ENCODE data around the gene TNFSF10. TPM values are rescaled to one million over a fixed set of nuclear protein-coding genes. Genes with fewer than 3 reads are reported as not detected.

The TNFSF10 gene
- total and polyA plus RNA-seq, 7 donors, result 17.9 to 76.8 (median 36.4) TPM

DNA sequence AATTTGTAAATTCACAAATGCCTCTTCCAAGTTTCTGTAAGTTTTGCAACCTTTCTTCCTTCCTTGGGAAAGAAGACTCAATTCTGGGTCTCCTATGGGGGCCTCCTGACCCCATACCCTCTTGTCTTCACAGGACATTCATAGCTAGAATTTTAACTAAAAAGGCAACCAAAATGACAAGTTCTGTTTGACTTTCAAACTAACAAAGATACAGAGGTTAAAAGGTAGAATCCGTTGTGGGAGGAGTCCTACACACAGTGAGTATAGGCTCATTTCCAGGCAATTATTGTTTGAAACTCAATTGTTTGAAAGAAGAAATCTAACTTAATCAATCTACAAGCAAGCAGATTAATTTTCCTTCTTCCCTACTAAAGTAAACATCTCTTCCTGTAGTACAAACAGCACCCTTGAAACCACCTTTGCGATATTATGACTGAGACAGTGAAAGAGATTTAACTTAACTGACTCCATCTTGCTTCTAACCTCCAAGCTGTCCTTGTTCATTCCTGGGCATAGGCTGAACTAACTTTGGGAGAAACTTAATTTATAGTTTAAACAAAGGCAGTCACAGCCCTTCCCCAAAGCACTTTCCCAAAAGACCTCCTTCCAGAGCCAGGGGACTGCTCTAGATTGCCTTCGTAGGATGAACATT lies 14.4 kb upstream of the TNFSF10 start:
- DNase-seq, result no peak
- 47 to 67% methylated on average over 3 of the region's 3 CpGs for WGBS, 2 donors
- TF ChIP-seq POLR2A (IDR thresholded peaks at IDR 0.05), result no peak
- TF ChIP-seq, protein P1, sequence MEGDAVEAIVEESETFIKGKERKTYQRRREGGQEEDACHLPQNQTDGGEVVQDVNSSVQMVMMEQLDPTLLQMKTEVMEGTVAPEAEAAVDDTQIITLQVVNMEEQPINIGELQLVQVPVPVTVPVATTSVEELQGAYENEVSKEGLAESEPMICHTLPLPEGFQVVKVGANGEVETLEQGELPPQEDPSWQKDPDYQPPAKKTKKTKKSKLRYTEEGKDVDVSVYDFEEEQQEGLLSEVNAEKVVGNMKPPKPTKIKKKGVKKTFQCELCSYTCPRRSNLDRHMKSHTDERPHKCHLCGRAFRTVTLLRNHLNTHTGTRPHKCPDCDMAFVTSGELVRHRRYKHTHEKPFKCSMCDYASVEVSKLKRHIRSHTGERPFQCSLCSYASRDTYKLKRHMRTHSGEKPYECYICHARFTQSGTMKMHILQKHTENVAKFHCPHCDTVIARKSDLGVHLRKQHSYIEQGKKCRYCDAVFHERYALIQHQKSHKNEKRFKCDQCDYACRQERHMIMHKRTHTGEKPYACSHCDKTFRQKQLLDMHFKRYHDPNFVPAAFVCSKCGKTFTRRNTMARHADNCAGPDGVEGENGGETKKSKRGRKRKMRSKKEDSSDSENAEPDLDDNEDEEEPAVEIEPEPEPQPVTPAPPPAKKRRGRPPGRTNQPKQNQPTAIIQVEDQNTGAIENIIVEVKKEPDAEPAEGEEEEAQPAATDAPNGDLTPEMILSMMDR (IDR thresholded peaks at IDR 0.05), result no peak
- no peak for TF ChIP-seq EP300 (IDR thresholded peaks at IDR 0.05)
- TF ChIP-seq POLR2AphosphoS5 (IDR thresholded peaks at IDR 0.05), result no peak
- no peaks in the 10 kb centered on the region for H3K36me3 ChIP-seq
- no peak overlapping the region for H3K27ac ChIP-seq
- intact Hi-C loops (cut with DNase I), result no loop called here
- H3K4me3 ChIP-seq, result no peak overlapping the region
- peaks cover 0 to 15% (median 13%) of the 10 kb centered on the region in 4 donors for H3K4me1 ChIP-seq
- H3K27me3 ChIP-seq, result no peaks in the 10 kb centered on the region
- H3K9me3 ChIP-seq, result no peaks in the 10 kb centered on the region

DNA sequence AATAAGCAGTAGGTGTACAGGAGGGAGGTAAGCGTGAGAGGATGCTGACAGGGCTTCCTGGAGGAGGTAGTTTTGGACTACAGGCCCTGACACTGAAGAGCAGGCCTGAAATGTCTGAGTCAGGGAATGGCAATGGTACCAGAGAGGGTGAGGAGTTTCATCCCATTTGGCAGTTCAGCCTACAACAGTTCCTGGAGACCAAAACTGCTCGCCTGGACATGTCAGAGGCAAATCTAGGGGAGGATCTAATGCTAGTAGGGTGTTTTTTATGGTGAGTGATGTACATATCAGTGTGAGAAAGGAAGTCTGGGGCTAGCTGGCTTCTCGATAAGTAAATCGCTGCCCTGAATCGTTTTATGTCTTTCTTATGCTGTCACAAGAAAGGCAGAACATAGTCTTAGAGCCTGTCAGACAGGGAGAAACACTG lies 13.8 kb upstream of the TNFSF10 start:
- WGBS, 2 donors, result 54 to 55% methylated on average over 5 of the region's 5 CpGs
- Histone ChIP-seq H3K36me3 (no peaks in the 10 kb centered on the region), H3K27me3 (no peaks in the 10 kb centered on the region), H3K4me1 (peaks cover 0 to 11% (median 7%) of the 10 kb centered on the region in 4 donors), H3K4me3 (no peak overlapping the region), H3K27ac (no peak overlapping the region), H3K9me3 (no peaks in the 10 kb centered on the region)
- intact Hi-C loops (cut with DNase I), result no loop called here
- TF ChIP-seq POLR2AphosphoS5 (IDR thresholded peaks at IDR 0.05) (no peak), EP300 (IDR thresholded peaks at IDR 0.05) (no peak), POLR2A (IDR thresholded peaks at IDR 0.05) (no peak)
- TF ChIP-seq, protein P1 (IDR thresholded peaks at IDR 0.05), result no peak
- DNase-seq, result no peak

DNA sequence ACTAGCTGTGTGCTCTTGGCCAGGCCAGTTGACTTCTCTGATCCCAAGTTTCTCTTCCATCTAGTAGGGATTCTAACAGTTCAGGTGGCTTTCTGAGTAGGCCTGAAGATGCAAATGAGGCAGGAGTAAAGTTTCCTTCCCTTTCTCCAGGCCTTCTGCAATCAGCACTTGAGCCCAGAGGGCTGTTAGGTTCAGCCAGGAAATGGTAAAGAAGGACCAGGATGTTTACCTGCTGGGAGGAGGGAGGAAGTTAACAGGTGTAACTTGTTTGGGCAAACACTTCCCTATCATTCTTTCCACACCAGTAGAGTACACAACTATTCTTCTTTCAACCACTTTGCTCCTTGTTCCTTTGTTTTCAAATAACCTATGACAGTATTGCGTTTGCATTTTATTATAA lies 13.3 kb upstream of the TNFSF10 start:
- no peak overlapping the region for H3K27ac ChIP-seq
- TF ChIP-seq POLR2A (IDR thresholded peaks at IDR 0.05) (no peak), POLR2AphosphoS5 (IDR thresholded peaks at IDR 0.05) (no peak), EP300 (IDR thresholded peaks at IDR 0.05) (no peak)
- TF ChIP-seq, protein P1 (IDR thresholded peaks at IDR 0.05), result no peak

DNA sequence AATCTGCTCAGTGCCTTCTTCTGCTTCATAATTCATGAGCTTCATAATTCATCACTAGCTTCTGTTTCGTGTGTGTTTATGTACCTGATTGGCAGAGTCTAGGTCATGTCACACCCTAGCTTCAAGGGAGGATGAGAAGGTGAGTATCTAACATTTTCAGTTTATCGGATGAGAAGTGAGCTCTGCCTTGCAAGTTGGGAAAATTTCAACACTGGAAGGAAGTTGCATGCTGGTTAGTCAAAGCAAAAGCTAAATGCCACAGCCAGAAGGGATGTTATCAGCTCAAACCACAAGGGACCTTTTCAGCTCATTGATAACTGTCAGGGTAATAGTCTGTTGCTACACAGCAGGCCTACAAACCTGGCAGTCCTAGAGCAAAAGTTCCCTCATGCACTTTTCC lies 7.3 kb upstream of the TNFSF10 start:
- no peaks in the 10 kb centered on the region for H3K36me3 ChIP-seq
- H3K4me1 ChIP-seq, result no peaks in the 10 kb centered on the region
- TF ChIP-seq POLR2A (IDR thresholded peaks at IDR 0.05), result no peak
- TF ChIP-seq EP300 (IDR thresholded peaks at IDR 0.05), result no peak
- TF ChIP-seq POLR2AphosphoS5 (IDR thresholded peaks at IDR 0.05), result no peak
- TF ChIP-seq, protein P1 (IDR thresholded peaks at IDR 0.05), result no peak
- no peak overlapping the region for H3K4me3 ChIP-seq
- no peaks in the 10 kb centered on the region for H3K27me3 ChIP-seq
- H3K9me3 ChIP-seq, result no peaks in the 10 kb centered on the region
- no peak overlapping the region for H3K27ac ChIP-seq
- intact Hi-C loops (cut with DNase I), result no loop called here
- DNase-seq, result no peak
- 66 to 83% methylated on average over 2 of the region's 2 CpGs for WGBS, 2 donors

More for the DNA sequence above, 13.3 kb upstream of the TNFSF10 start:
- intact Hi-C loops (cut with DNase I), result no loop called here
- H3K4me1 ChIP-seq, result peaks cover 0 to 6% (median 3%) of the 10 kb centered on the region in 4 donors
- no peak for DNase-seq
- 34 to 82% methylated on average over 1 of the region's 1 CpG for WGBS, 2 donors
- no peaks in the 10 kb centered on the region for H3K36me3 ChIP-seq
- no peaks in the 10 kb centered on the region for H3K9me3 ChIP-seq
- no peaks in the 10 kb centered on the region for H3K27me3 ChIP-seq
- no peak overlapping the region for H3K4me3 ChIP-seq

Data from sigmoid colon (tissue), 7 donors.